UCSD-AML1 (cell line): ENCODE measurements around the gene PCSK9.

ENCODE experiments used
- DNase-seq: peaks from one replicate; lab custom pipeline; 2025; ENCODE audit not compliant: unreplicated experiment; lab: John Stamatoyannopoulos, UW

Gene PCSK9

DNA sequence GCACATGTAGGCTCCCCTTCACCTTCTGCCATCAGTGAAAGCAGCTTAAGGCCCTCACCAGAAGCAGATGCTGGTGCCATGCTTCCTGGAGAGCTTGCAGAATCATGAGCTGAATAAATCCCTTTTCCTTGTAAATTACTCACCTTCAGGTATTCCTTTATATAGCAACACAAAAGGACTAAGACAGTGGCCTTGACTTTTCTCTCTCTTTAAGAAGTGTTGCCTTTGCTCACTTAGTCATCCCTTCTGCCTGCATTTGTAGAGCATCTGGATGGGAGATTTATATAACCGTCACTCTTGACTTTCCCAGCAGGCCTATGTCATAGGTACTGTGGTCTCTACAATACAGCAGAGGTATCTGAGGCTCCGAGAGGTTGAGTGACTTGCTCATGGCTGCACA, 3.7 kb downstream of the PCSK9 start:
- DNase-seq = no peak

DNA sequence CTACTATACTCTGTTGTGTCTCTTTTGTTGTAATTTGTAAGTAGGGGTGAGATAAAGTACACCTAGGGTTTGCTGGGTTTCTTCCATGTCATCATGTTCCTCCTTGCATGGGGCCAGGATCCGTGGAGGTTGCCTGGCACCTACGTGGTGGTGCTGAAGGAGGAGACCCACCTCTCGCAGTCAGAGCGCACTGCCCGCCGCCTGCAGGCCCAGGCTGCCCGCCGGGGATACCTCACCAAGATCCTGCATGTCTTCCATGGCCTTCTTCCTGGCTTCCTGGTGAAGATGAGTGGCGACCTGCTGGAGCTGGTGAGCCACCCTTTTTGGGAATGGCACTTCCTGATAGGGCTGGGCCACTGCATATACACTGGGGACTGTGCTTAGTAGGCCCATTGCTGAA, 4.4 kb downstream of the PCSK9 start:
- no peak for DNase-seq

DNA sequence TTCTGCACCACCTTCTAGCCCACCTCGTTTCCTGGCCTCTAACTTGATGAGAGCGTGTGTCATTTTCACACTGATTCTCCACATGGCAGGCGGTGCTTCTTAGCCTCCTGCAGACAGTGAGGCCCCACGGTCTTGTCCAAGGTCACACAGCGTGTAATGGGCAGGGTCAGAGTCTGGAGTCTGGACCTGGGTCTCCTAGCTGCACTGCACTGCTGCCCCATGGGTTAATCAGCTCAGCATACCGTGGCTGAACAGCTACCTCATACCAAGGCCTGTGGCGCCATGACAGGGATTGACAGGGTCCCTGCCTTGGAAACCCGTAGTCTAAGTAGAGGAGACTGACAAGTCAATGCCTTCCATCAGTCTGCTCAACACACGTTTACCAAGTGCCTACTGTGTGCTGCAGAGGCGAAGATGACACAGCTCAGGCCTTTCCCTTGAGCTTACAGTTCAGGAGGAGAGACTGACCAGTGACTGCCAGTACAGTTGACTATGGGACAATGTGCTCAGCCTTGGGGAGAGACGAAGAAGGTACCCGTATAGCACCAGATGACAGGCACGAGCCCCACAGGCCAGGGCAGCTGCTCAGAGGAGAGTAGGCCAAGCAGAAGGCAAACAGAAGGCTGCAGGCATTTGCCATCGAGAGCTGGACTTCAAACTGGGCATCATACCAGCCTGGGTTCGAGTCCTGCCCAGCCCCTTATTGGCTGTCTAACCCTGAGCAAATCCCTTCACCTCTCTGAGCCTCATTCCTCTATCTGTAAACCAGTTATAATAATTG, 5.5 kb downstream of the PCSK9 start:
- no peak for DNase-seq

DNA sequence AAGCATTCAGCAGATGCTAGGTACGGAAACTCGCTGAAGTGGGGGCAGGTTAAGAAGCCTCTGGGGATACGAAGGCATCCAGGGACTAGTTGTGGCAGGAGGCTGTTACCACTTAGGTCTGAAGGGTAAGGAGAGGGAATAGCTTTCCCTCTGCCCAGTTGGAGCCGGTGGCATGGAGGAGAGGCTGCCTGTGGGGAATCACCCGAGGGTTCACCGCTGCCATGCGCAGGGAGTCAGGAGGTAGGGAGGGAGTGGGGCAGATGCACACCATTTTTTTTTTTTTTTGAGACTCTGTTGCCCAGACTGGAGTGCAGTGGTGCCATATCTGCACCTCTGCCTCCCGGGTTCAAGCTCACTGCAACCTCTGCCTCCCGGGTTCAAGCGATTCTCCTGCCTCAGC, 6.1 kb downstream of the PCSK9 start:
- no peak for DNase-seq

DNA sequence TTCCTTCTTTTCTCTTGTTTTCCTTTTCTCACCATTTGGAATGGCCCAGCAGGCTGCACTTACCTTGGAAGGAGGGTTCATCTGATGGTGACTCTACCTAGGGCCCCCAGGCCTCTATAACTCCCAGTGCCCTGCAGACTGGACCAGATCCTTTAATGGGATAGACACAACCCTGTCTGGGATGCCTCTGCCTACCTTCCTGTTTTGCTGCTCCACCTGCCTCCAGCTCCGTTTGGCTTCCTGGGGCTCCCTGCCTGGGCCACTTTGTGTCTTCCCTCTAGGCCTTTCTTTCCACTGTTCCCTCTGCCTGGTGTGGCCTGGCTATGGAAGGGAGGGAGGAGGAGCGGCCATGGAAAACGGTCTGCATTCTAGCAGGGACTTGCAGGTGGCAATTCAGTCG, 7.5 kb downstream of the PCSK9 start:
- DNase-seq = no peak

DNA sequence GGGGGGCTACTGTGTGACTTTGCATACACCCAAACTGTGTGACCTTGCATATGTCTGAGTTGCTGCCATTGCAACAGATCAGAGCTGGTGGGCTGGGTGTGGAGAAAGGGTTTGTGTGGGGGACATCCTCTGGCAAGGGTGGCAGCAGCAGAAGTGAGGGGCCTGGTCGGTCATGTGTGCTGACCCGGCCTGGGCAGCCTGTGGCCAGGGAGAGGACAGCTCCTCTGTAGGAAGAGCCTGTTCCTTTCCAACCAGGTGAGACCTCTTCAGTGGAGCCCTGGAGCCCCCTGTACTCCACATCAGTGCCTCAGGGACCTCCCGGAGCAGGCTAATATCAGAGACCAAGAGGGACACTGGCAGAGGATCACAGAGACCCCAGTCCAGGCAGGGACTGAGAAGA, 8.3 kb downstream of the PCSK9 start:
- DNase-seq = no peak

DNA sequence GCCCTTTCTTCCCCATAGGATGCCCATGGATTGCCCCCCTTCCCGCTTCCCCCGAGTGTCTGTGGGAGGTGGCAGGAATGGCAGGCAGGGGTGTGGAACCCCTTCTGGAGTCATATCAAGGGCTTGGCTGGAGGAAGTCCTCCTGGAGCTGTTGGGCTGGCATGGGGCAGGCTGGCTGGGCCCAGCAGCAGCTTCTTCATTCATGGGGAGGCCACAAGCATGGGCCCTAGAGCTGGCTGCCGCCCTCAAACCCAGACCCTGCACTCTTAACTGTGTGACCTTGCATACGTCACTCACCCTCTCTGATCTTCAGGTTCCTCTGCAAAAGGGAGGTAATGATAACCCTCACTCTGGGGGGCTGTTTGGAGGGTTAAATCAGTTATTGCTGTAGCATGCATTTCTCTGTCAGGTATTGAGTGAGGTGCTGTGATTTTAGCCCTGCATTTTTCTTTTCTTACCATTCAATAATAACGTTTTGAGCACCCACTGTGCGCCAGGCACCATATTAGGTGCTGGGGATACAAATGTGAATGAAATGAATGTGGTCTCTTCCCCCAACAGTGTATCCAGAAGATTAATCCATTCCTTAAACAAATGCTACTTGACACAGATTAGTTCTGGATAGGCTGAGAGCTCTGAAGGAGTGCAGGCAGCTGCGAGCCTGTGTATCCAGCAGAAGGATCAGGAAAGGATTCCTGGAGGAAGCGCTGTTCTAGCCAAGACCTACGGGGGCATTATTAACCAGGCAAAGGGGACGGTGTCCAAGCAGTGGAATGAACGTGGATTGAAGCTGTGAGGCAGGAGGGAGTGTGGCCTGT, 9.3 kb downstream of the PCSK9 start:
- no peak for DNase-seq

DNA sequence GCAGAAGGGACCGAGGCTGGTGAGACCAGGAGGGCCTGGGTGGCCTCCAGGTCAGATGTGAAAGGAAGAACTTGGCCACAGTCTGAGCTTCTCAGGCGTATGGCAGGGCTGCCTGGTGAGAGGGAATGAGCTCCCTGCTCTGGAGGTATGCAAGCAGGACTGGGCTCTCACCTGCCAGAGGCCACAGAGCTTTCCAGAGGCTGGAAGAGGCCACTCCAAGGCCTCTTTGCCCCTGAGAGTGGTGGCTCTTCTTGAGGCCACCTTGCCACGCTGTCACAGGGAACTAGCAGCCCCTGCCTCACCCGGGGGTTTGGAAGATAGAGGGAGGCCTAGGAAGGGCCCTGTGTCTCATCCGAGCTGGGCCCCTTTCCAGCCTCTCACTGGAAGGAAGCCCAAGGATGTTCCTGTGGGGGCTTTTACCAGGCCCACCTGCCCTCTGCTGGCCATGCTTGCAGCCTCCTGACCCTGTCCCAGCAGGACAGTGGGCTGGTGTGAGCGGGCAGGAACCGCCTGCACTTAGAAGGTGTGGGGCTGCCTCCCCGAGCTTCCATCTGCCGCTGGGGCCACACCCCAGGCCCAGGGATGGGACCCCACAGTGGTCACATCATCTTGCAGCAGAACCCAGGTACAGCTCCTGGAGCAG, 10.0 kb downstream of the PCSK9 start:
- DNase-seq = no peak

DNA sequence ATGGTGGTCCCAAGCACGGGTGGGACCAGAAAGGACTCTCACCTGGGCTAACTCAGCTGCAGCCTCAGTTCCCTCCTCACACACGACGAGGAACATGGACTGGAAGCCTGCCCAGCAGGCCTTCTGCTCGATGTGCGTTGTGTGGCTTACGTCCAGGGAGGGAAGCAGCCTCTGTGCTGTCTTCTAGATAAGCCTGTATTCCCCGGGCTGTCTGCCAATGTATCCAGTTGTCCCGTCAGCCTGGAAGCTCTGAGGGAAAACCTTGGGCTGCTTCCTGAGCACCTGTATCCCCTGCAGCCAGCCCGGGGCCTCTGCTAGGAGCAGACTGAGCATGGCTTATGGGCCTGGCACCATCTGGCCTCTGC, 10.5 kb downstream of the PCSK9 start:
- no peak for DNase-seq

DNA sequence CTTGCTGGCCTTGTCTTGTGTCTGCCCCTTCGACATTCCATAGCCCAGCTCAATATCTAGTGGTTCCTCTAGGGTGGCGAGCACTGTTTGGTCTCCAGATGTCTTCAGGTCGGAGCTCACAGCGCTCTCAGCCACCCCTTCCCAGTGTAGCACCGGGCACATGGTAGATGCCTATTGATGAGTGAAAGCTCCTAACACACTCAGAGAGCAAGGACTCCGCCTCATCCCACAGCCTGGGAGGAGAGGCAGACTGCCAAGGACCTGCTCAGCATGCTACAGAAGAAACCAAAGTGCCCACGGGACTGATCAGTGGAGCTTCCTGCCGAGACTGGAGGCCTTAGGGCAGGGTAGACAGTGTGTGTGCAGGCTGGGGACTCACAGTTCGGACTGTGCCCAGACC, 10.9 kb downstream of the PCSK9 start:
- DNase-seq = no peak

DNA sequence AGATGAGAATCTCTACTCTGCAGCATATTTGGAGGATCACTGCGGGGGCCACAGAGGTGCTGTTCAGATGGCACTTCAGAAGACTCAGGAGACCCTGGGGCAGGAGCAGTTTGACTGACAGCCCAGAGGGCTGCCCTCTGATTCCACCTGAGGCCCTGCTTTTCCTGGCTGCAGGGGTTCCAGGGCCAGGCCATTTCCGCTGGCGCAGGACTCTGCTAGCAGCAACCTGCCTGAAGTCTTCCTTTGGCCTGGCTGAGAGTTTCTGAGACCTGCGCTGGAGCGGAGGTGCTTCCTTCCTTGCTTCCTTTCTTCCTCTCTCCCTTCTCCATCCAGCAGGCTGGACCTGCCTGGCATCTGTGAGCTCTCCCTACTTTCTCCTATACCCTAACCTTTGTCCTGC, 11.8 kb downstream of the PCSK9 start:
- DNase-seq = no peak

DNA sequence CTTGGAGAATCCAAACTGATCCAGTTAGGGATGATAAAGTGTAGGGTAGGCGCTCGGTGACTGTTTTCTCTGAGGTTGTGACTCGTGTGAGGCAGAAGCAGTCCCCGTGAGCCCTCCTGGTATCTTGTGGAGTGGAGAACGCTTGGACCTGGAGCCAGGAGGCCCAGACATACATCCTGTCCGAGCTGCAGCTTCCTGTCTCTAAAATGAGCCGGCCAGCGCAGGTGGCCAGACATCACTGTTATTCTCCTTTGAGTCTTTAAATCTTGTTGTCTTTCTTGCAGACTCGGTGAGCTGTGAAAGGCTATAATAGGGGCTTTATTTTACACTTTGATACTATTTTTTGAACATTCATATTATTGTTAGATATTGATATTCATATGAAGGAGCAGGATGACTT, 12.3 kb downstream of the PCSK9 start:
- no peak for DNase-seq

DNA sequence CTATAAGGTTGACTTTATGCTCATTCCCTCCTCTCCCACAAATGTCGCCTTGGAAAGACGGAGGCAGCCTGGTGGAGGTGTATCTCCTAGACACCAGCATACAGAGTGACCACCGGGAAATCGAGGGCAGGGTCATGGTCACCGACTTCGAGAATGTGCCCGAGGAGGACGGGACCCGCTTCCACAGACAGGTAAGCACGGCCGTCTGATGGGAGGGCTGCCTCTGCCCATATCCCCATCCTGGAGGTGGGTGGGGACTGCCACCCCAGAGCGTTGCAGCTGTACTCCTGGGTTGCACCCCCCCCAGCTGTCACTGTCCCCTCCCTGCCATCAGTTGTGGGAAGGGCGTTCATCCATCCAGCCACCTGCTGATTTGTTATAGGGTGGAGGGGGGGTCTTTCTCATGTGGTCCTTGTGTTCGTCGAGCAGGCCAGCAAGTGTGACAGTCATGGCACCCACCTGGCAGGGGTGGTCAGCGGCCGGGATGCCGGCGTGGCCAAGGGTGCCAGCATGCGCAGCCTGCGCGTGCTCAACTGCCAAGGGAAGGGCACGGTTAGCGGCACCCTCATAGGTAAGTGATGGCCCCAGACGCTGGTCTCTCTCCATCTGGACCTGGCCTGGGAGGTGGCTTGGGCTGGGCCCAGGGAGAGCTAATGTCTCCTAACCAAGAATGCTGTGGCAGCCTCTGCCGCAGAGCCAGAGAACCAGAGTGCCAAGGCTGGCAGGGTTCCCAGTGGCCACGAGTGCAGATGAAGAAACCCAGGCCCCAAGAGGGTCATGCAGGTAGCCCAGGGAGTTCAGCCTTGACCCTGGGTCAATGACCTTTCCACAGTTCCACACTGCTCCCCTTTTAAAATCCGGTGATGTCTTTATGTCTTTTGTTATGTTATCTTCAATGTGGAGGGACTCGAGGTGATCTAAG, 13.1 kb downstream of the PCSK9 start:
- no peak for DNase-seq

DNA sequence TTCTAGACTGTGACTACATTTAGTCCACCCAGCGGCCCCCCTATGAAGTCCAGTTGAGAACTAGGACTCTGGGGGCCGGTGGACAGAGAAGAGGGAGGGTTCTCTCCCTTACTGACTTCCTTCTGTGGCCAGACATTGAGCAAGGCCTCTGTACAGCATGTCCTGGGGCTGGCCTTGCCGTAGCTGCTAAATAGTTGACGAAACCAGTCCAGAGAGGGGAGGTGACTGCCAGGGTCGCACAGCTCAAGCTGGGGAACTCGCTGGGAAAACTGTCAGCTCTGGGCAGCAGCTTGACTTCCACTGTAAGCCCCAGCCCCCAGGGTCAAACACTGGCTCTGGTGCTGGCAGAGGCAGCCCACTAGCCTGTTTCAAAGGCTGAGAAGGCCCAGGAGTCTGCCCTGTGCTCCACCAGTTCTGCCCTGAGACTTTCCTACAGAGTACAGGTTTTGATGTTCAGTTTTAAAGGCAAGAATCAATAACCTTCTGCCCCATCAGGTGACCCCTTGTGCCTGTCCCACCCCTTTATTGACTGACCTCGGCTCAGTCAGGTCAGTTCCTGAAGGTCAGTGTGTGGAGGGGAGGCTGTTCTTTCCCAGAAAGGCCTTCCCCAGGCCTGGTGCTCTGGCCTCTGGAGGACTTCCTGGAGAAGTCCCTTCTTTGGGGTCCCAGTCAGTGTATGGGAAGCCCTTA, 14.1 kb downstream of the PCSK9 start:
- no peak for DNase-seq

DNA sequence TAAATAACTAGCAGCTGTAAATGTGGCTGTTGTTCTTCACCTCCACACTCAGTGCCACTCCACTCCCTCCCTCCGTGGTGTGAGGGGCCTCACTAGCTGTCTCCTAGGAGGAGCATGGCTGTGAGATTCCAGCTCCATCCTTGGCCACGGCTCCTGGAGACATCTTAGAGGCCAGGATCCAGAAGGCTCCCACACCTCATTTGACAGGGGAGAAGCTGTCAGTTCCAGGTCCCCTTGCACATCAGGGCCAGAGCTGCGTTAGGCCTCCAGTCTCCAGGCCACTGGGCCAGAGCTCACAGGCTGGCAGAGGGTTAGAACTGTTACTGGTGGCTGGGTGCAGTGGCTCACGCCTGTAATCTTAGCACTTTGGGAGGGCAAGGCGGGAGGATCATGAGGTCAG, 15.0 kb downstream of the PCSK9 start:
- no peak for DNase-seq

DNA sequence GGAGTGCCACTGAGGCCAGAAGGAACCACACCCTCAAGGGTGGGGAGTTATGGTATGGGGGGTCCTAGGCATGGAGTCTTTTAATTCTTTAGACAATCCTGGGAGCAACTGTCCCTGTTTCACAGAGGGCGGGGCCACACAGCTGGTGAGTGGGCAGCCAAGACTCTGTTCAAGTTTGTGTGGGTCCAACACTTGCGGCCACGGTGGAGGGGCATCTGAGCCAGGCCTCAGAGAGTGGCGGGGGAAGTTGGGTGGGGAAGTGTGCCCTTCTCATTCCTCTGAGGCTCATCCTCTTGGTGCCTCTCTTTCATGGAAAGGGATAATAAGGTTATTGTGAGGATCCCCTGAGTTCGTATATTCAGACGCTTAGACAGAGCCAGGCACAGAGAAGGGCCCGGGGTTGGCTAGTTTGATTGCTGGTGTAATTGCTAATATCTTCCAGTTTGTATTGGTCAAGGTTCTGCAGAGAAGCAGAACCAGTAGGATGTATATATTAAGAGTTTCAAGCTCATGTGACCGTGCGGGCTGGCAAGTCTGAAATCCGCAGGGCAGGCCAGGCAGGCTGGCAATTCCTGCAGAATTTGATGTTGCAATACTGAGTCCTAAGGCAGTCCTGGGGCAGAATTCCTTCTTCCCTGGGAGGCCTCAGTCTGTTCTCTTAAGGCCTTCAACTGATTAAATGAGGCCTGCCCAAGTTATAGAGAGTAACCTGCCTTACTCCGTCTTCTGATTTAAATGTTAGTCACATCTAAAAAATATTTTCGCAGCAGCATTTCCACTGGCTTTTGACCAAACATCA, 15.9 kb downstream of the PCSK9 start:
- no peak for DNase-seq

DNA sequence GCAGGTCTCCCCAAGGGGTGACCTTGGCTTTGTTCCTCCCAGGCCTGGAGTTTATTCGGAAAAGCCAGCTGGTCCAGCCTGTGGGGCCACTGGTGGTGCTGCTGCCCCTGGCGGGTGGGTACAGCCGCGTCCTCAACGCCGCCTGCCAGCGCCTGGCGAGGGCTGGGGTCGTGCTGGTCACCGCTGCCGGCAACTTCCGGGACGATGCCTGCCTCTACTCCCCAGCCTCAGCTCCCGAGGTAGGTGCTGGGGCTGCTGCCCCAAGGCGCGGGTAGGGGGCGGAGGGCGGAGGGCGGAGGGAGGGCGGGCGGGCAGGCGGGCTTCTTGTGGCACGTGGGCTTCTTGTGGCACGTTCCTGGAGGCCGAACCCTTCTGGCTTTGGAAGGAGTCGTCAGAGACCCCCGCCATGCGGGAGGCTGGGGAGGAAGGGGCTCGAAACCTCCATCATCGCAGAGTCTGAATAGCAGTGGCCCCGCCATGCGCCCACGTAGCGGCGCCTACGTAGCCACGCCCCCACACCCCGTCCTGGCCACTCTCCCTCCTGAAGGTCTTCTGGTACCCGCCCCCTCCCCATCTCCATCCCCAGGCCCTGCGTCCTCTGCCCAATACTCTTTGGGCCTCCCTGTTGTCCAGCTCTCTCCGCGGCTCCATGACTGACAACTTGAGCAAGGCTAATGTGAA, 16.7 kb downstream of the PCSK9 start:
- no peak for DNase-seq

DNA sequence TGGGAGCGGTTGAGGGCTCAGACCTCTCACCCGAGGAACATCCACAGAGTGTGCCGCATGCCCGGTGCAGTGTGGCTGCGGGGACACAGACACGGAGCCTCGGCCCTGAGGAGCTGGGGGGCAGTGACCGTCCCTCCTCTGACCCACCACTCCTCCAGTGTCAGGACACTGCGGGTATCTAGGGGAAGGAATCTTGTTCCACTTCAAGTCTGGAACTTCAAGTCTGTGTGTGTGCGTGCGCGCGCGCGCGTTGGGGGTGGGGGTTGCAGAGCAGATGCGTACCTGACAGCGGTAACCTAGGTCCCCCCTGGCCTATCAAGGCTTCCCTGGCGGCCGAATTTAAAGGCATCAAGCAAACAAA, 17.3 kb downstream of the PCSK9 start:
- DNase-seq = no peak

DNA sequence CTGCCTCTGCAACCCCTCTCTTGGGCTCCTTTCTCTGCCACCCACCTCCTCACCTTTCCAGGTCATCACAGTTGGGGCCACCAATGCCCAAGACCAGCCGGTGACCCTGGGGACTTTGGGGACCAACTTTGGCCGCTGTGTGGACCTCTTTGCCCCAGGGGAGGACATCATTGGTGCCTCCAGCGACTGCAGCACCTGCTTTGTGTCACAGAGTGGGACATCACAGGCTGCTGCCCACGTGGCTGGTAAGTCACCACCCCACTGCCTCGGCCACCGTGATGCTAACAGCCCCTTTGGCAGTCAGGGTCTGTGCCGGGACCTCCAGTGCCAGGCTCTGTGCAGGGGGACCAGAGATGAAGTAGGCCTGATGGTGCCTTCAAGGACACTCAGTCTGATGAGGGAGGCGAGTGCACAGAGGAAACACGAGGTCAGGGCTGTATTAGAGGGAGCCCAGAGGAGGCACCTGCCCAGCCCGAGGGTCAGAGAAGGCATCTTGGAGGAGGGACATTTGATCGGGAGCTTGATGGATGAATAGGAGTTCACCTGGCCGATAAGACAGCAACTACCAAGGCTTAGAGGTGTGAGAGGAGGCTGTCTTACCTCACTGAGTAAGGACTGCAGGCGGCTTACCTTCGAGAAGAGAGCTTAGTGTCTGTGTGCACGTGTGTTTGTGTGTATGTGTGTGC, 18.1 kb downstream of the PCSK9 start:
- DNase-seq = no peak
